Measurements from ENCODE around the gene SERPINB7.

The SERPINB7 gene

DNA sequence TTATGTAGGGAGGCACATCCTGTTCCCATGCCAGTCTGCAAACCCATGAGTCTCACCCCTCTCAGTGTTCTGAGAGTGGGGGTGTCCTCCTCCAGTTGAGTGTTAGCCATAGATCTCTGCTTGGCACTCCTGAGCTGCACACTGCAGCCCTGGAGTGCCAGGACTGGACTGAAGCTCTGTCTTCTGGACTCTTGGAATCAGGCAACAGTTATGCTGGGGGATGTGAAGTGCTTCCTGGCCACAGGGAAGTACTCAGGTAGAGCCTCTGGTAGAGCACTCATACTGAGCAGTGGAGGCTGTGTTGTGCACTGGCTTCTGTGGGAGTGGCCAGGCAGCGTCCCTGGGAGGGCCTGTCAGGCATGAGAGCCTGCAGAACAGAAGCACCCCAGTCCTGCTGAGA lies 43.0 kb downstream of the SERPINB7 start:
- Histone ChIP-seq H3K9ac (ENCODE audit: low read length) (no peak overlapping the region), H4K91ac (ENCODE audit: low read depth, low read length) (peak overlapping the region; percentile 7), H3K27me3 (ENCODE audit: insufficient read depth, low read length) (no peaks in the 10 kb centered on the region), H3K4ac (ENCODE audit: low read depth, low read length) (no peak overlapping the region), H3K9me3 (ENCODE audit: insufficient read depth, low read depth, low read length) (peaks cover 3% of the 10 kb centered on the region), H2AK5ac (ENCODE audit: low read length) (no peak overlapping the region), H3K79me1 (ENCODE audit: low read length) (peaks cover 3% of the 10 kb centered on the region), H2AFZ (ENCODE audit: insufficient read depth, low read length, poor library complexity) (no peak overlapping the region), H3K4me3 (ENCODE audit: low read depth, low read length) (no peak overlapping the region), H2BK120ac (ENCODE audit: insufficient read depth, low read length, poor library complexity) (peak overlapping the region; percentile 15), H3K18ac (ENCODE audit: low read length) (no peak overlapping the region), H3K27ac (ENCODE audit: low read depth, low read length) (no peak overlapping the region), H2BK5ac (ENCODE audit: low read depth, low read length, poor library complexity) (no peak overlapping the region), H3K14ac (ENCODE audit: low read length) (no peak overlapping the region), H3K36me3 (ENCODE audit: control insufficient read depth in 1 of 2, insufficient read depth in 2 of 2, low read length in 2 of 2) (no peaks in the 10 kb centered on the region), H2BK12ac (ENCODE audit: low read length) (peak overlapping the region; percentile 1), H4K8ac (ENCODE audit: low read depth, low read length) (no peak overlapping the region), H3K4me2 (ENCODE audit: low read length) (no peak overlapping the region), H4K12ac (ENCODE audit: low read depth, low read length) (no peak overlapping the region), H3K79me2 (ENCODE audit: control insufficient read depth, insufficient read depth, low read length, poor library complexity) (no peaks in the 10 kb centered on the region), H3K23ac (ENCODE audit: low read length) (no peak overlapping the region), H3K4me1 (ENCODE audit: control insufficient read depth in 1 of 2, insufficient read depth in 2 of 2, low read length in 2 of 2) (peaks cover 3 to 7% of the 10 kb centered on the region in 2 experiments)
- no peak for DNase-seq
- WGBS (ENCODE audit: extremely low coverage, insufficient coverage, insufficient read length) = no CpG with 5 or more reads among the region's 1 CpG

DNA sequence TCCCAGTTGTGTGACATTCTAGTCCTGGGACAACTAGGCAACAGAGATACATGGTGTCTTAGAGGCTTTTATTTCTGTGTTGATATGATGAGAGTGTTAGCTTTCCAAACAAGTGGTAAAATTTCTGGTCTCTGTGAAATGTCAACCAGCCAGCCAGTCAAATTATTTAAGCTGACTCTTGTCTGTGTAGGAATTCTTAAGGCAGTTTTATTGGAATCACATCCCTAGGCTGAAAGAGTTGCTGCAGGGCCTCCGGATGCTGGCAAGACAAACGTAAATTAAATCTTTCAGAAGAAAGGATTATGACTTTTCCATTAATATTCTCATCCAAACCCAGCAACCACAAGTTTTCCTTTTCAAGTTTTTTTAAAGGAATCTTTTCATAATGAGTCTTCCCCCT lies 44.6 kb downstream of the SERPINB7 start:
- Histone ChIP-seq H4K8ac (ENCODE audit: low read depth, low read length) (no peak overlapping the region), H2AK5ac (ENCODE audit: low read length) (no peak overlapping the region), H3K18ac (ENCODE audit: low read length) (no peak overlapping the region), H2AFZ (ENCODE audit: insufficient read depth, low read length, poor library complexity) (no peak overlapping the region), H3K4me1 (ENCODE audit: control insufficient read depth in 1 of 2, insufficient read depth in 2 of 2, low read length in 2 of 2) (peaks cover 5 to 7% of the 10 kb centered on the region in 2 experiments), H3K27me3 (ENCODE audit: insufficient read depth, low read length) (no peaks in the 10 kb centered on the region), H4K12ac (ENCODE audit: low read depth, low read length) (no peak overlapping the region), H2BK5ac (ENCODE audit: low read depth, low read length, poor library complexity) (no peak overlapping the region), H3K27ac (ENCODE audit: low read depth, low read length) (no peak overlapping the region), H3K79me1 (ENCODE audit: low read length) (peaks cover 3% of the 10 kb centered on the region), H3K9ac (ENCODE audit: low read length) (no peak overlapping the region), H4K91ac (ENCODE audit: low read depth, low read length) (no peak overlapping the region), H3K4me3 (ENCODE audit: low read depth, low read length) (no peak overlapping the region), H2BK12ac (ENCODE audit: low read length) (no peak overlapping the region), H3K23ac (ENCODE audit: low read length) (no peak overlapping the region), H3K9me3 (ENCODE audit: insufficient read depth, low read depth, low read length) (peaks cover 3% of the 10 kb centered on the region), H2BK120ac (ENCODE audit: insufficient read depth, low read length, poor library complexity) (no peak overlapping the region), H3K79me2 (ENCODE audit: control insufficient read depth, insufficient read depth, low read length, poor library complexity) (no peaks in the 10 kb centered on the region), H3K14ac (ENCODE audit: low read length) (no peak overlapping the region), H3K36me3 (ENCODE audit: control insufficient read depth in 1 of 2, insufficient read depth in 2 of 2, low read length in 2 of 2) (no peaks in the 10 kb centered on the region), H3K4me2 (ENCODE audit: low read length) (no peak overlapping the region), H3K4ac (ENCODE audit: low read depth, low read length) (no peak overlapping the region)
- WGBS (ENCODE audit: extremely low coverage, insufficient coverage, insufficient read length) = no CpG with 5 or more reads among the region's 2 CpGs
- DNase-seq = no peak

DNA sequence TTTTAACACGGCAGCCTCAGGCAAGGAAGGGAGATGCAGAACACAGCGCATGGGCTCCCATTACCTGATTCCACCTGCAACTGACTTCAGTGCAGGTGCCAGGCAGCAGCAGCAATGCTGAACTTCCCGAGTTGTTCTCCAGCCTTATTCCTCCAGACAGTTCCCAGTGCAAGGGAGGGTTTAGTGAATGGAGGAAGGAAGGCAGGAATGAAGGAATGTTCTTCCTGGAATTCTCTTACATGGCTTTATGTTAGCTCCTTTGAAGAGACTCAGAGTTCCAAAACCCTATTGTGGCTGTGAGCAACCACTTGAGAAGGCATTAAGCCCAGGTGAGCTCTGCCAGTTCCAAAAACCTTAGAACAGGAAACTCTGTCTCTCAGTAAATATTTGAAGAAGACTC lies 45.5 kb downstream of the SERPINB7 start:
- Histone ChIP-seq H4K12ac (ENCODE audit: low read depth, low read length) (no peak overlapping the region), H3K4me1 (ENCODE audit: control insufficient read depth in 1 of 2, insufficient read depth in 2 of 2, low read length in 2 of 2) (peaks cover 5 to 7% of the 10 kb centered on the region in 2 experiments), H3K18ac (ENCODE audit: low read length) (no peak overlapping the region), H2BK12ac (ENCODE audit: low read length) (no peak overlapping the region), H3K27ac (ENCODE audit: low read depth, low read length) (no peak overlapping the region), H4K8ac (ENCODE audit: low read depth, low read length) (no peak overlapping the region), H3K4me2 (ENCODE audit: low read length) (no peak overlapping the region), H3K9me3 (ENCODE audit: insufficient read depth, low read depth, low read length) (peaks cover 3% of the 10 kb centered on the region), H3K36me3 (ENCODE audit: control insufficient read depth in 1 of 2, insufficient read depth in 2 of 2, low read length in 2 of 2) (no peaks in the 10 kb centered on the region), H3K4ac (ENCODE audit: low read depth, low read length) (no peak overlapping the region), H3K4me3 (ENCODE audit: low read depth, low read length) (no peak overlapping the region), H3K79me1 (ENCODE audit: low read length) (peaks cover 3% of the 10 kb centered on the region), H3K23ac (ENCODE audit: low read length) (no peak overlapping the region), H2BK5ac (ENCODE audit: low read depth, low read length, poor library complexity) (no peak overlapping the region), H2AFZ (ENCODE audit: insufficient read depth, low read length, poor library complexity) (no peak overlapping the region), H3K14ac (ENCODE audit: low read length) (no peak overlapping the region), H4K91ac (ENCODE audit: low read depth, low read length) (no peak overlapping the region), H2AK5ac (ENCODE audit: low read length) (no peak overlapping the region), H3K27me3 (ENCODE audit: insufficient read depth, low read length) (no peaks in the 10 kb centered on the region), H2BK120ac (ENCODE audit: insufficient read depth, low read length, poor library complexity) (no peak overlapping the region), H3K79me2 (ENCODE audit: control insufficient read depth, insufficient read depth, low read length, poor library complexity) (no peaks in the 10 kb centered on the region), H3K9ac (ENCODE audit: low read length) (no peak overlapping the region)
- no CpG with 5 or more reads among the region's 3 CpGs for WGBS (ENCODE audit: extremely low coverage, insufficient coverage, insufficient read length)
- DNase-seq = no peak

DNA sequence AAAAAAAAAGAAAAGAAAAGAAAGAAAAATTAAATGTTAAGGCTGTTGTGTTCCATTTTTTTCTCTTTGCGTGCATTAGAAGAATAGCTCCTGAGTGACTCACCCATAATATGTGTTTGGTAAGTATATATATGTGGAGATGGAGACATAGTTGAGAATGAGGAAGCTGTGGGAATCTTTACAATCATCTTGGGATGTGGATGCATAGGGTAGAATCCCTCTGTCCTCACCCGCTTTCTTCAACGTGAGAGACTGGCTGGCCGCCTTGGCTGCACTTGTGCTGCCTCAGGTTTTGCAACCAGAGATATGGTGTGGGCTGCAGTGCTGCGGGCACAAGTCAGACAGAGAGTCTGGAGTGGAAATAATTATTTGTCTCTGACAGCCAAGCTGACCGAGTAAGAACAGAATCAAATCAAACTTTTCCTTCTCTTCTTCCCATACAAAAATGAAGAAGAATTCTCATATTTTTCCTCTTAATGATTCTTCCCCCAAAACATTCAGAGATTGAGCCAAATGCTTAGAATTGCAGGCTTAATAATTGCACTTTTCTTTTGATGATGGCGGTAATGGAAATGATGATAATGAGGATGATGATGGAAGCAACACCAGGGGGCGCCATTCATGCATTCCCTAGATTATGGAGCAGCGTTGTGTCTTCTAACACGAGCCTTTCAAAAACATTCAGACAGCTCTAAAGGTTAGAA lies 48.5 kb downstream of the SERPINB7 start:
- Histone ChIP-seq H4K8ac (ENCODE audit: low read depth, low read length) (no peak overlapping the region), H3K14ac (ENCODE audit: low read length) (no peak overlapping the region), H3K27ac (ENCODE audit: low read depth, low read length) (no peak overlapping the region), H3K4me3 (ENCODE audit: low read depth, low read length) (no peak overlapping the region), H2AK5ac (ENCODE audit: low read length) (no peak overlapping the region), H3K79me1 (ENCODE audit: low read length) (no peaks in the 10 kb centered on the region), H3K18ac (ENCODE audit: low read length) (no peak overlapping the region), H3K79me2 (ENCODE audit: control insufficient read depth, insufficient read depth, low read length, poor library complexity) (no peaks in the 10 kb centered on the region), H3K4me2 (ENCODE audit: low read length) (no peak overlapping the region), H3K23ac (ENCODE audit: low read length) (no peak overlapping the region), H2AFZ (ENCODE audit: insufficient read depth, low read length, poor library complexity) (no peak overlapping the region), H2BK12ac (ENCODE audit: low read length) (no peak overlapping the region), H3K27me3 (ENCODE audit: insufficient read depth, low read length) (no peaks in the 10 kb centered on the region), H4K12ac (ENCODE audit: low read depth, low read length) (no peak overlapping the region), H4K91ac (ENCODE audit: low read depth, low read length) (no peak overlapping the region), H3K36me3 (ENCODE audit: control insufficient read depth in 1 of 2, insufficient read depth in 2 of 2, low read length in 2 of 2) (no peaks in the 10 kb centered on the region), H2BK120ac (ENCODE audit: insufficient read depth, low read length, poor library complexity) (no peak overlapping the region), H3K4me1 (ENCODE audit: control insufficient read depth in 1 of 2, insufficient read depth in 2 of 2, low read length in 2 of 2) (peaks cover 5% of the 10 kb centered on the region in 2 experiments), H3K9me3 (ENCODE audit: insufficient read depth, low read depth, low read length) (no peaks in the 10 kb centered on the region), H3K4ac (ENCODE audit: low read depth, low read length) (no peak overlapping the region), H2BK5ac (ENCODE audit: low read depth, low read length, poor library complexity) (no peak overlapping the region), H3K9ac (ENCODE audit: low read length) (no peak overlapping the region)
- peak; percentile 94 for DNase-seq
- WGBS (ENCODE audit: extremely low coverage, insufficient coverage, insufficient read length) = no CpG with 5 or more reads among the region's 10 CpGs

All from trophoblast cell (in vitro differentiated cells and primary cell).